ENCODE data around the gene GOLT1A. TPM values are rescaled to one million over a fixed set of nuclear protein-coding genes. Genes with fewer than 3 reads are reported as not detected.

Gene GOLT1A
- total RNA-seq, 6 donors from 2014 or later = 7.5 to 18.5 (median 10.1) TPM; not detected in 1

DNA sequence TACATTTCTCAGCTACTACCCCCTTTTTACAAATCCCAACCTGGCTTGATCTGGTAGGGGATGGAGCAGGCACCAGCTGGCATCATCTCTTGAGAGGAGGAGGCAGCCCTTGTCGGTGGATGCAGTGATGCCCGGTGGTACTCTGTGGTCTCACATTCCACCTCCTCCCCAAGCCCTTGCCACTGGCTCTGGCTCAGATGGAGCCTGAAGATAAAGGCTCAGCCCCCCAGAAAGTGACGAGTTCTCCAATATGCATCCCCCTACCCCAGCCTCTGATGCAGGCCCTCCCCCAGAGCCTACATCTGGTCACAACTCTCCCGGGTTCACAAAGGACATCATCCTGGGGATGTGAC lies 3.8 kb upstream of the GOLT1A start:
- no peak for ATAC-seq (ENCODE audit: low FRiP score in 2 of 2)
- H3K36me3 ChIP-seq = no peaks in the 10 kb centered on the region
- TF ChIP-seq POLR2AphosphoS5 (IDR thresholded peaks at IDR 0.05) = no peak
- TF ChIP-seq EP300 (IDR thresholded peaks at IDR 0.05) = no peak
- TF ChIP-seq, protein P1, sequence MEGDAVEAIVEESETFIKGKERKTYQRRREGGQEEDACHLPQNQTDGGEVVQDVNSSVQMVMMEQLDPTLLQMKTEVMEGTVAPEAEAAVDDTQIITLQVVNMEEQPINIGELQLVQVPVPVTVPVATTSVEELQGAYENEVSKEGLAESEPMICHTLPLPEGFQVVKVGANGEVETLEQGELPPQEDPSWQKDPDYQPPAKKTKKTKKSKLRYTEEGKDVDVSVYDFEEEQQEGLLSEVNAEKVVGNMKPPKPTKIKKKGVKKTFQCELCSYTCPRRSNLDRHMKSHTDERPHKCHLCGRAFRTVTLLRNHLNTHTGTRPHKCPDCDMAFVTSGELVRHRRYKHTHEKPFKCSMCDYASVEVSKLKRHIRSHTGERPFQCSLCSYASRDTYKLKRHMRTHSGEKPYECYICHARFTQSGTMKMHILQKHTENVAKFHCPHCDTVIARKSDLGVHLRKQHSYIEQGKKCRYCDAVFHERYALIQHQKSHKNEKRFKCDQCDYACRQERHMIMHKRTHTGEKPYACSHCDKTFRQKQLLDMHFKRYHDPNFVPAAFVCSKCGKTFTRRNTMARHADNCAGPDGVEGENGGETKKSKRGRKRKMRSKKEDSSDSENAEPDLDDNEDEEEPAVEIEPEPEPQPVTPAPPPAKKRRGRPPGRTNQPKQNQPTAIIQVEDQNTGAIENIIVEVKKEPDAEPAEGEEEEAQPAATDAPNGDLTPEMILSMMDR (IDR thresholded peaks at IDR 0.05) = no peak
- no peak for TF ChIP-seq POLR2A (IDR thresholded peaks at IDR 0.05)
- H3K27me3 ChIP-seq = no peaks in the 10 kb centered on the region
- H3K9me3 ChIP-seq = no peaks in the 10 kb centered on the region
- no peak overlapping the region for H3K4me3 ChIP-seq
- WGBS, 2 donors = 64 to 78% methylated on average over 4 of the region's 4 CpGs
- no peak overlapping the region for H3K27ac ChIP-seq
- H3K4me1 ChIP-seq = peaks cover 5 to 11% (median 9%) of the 10 kb centered on the region in 4 donors
- DNase-seq = no peak

DNA sequence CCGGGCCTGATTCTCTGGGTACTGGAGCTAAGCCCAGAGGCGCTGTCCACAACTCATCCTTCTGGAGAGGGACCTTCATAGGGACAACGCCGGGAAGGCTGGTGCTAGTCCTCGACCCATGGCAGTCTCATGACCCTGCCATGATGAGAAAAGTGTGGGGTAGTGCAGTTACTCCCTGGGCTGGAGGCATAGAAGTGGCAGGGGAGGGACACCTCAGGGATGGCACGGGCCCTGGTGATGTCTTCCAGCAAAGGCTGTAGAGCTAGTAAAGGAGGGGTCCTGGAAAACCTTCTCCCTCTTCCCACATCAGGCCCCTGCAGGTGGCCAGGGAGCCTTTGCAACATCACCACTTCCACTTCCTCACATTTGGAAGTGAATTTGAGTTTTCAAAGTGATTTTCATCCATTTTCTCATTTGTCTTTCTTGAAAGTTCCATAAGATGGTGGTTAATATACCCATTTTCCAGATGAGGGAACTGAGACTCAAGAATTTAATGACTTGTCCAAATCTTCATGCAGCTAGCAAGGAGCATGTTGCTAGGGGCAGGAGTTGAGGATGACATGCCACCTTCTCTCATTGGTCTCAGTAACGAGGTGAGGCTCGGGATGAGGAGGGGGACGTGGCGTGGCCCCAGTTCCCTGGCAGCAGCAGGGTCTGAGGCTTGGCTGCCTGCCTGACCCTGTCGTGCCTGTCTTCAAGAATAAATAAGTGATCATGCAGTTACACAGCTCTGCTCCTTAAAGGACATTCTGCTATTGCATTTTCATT lies 3.3 kb upstream of the GOLT1A start:
- peaks cover 5 to 11% (median 9%) of the 10 kb centered on the region in 4 donors for H3K4me1 ChIP-seq
- 74 to 82% methylated on average over 8 to 11 of the region's 11 CpGs for WGBS, 2 donors
- H3K9me3 ChIP-seq = no peaks in the 10 kb centered on the region
- peak in 1 of 2 donors; percentile 50 for DNase-seq
- TF ChIP-seq, protein P1 (IDR thresholded peaks at IDR 0.05) = no peak
- no peak for TF ChIP-seq EP300 (IDR thresholded peaks at IDR 0.05)
- no peak for TF ChIP-seq POLR2A (IDR thresholded peaks at IDR 0.05)
- no peak for TF ChIP-seq POLR2AphosphoS5 (IDR thresholded peaks at IDR 0.05)
- no peak overlapping the region for H3K4me3 ChIP-seq
- no peaks in the 10 kb centered on the region for H3K36me3 ChIP-seq
- H3K27ac ChIP-seq = no peak overlapping the region
- no peaks in the 10 kb centered on the region for H3K27me3 ChIP-seq
- ATAC-seq (ENCODE audit: low FRiP score in 2 of 2) = no peak

DNA sequence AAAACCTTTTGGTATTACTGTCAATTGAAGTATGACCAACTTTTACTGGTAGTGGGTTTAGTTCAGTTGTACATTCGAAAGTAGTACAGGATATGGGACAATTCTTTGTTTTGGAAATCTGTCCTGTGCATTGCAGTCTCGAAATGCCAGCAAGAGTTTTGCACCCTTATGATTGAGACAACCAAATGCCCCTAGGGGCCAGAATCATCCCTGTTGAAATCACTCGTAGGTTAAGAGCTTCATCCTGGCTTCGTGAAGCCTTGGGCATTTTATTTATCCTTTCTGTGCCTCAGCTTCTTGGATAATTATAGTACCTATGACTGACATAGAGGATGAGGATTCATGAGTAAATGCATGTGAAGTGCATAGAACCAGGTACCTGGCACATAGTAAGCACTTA lies 2.4 kb upstream of the GOLT1A start:
- H3K27ac ChIP-seq = no peak overlapping the region
- H3K4me1 ChIP-seq = peaks cover 5 to 11% (median 9%) of the 10 kb centered on the region in 4 donors
- TF ChIP-seq POLR2A (IDR thresholded peaks at IDR 0.05) = no peak
- TF ChIP-seq, protein P1 (IDR thresholded peaks at IDR 0.05) = no peak
- no peaks in the 10 kb centered on the region for H3K9me3 ChIP-seq
- DNase-seq (no peak), ATAC-seq (ENCODE audit: low FRiP score in 2 of 2) (no peak)
- WGBS, 2 donors = 81% methylated on average over 4 of the region's 4 CpGs
- H3K27me3 ChIP-seq = no peaks in the 10 kb centered on the region
- no peaks in the 10 kb centered on the region for H3K36me3 ChIP-seq
- H3K4me3 ChIP-seq = no peak overlapping the region

DNA sequence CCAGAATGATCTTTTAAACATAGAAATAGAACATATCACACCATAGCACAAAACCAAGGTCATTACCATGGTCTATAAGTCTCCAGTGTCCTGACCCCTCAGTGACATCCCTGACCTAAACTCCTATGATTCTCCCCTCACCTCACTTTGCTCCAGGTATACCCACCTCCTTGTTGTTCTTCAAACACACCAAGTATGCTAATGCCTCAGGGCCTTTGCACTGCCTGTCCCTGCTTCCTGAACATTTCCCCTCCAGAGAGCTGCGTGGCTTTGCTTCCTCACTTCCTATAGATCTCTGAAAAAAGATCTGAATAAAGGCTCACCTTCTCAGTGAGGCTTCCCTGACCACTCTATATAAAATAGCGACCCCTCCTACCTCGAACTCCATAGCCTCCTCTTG lies 1.1 kb downstream of the GOLT1A start:
- Histone ChIP-seq H3K27me3 (no peaks in the 10 kb centered on the region), H3K4me3 (no peak overlapping the region), H3K36me3 (no peaks in the 10 kb centered on the region), H3K4me1 (peaks cover 5 to 11% (median 9%) of the 10 kb centered on the region in 4 donors), H3K9me3 (no peaks in the 10 kb centered on the region), H3K27ac (no peak overlapping the region)
- 83 to 85% methylated on average over 3 of the region's 3 CpGs for WGBS, 2 donors
- DNase-seq (no peak), ATAC-seq (ENCODE audit: low FRiP score in 2 of 2) (no peak)
- TF ChIP-seq EP300 (IDR thresholded peaks at IDR 0.05) (no peak), POLR2AphosphoS5 (IDR thresholded peaks at IDR 0.05) (no peak), POLR2A (IDR thresholded peaks at IDR 0.05) (no peak)
- TF ChIP-seq, protein P1 (IDR thresholded peaks at IDR 0.05) = no peak

DNA sequence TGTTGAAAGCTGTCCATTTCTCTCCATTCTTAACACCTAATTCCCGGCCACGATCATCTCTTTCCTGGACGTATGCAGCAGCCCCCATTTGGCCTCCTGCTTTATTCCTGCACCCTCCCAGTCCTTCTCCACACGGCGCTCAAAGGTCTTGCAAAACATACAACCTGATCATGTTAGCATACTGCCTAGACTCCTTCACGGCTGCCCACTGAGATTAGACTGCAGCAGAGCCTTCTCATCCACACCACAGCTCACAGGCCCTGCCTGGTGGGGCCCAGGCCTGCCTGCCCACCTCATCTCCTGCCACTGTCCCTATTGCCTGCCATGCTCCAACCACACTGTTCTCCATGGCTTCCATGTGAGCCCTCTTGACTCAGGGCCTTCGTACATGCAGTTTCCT lies 2.7 kb downstream of the GOLT1A start:
- H3K36me3 ChIP-seq = no peaks in the 10 kb centered on the region
- no peaks in the 10 kb centered on the region for H3K27me3 ChIP-seq
- H3K27ac ChIP-seq = no peak overlapping the region
- H3K4me1 ChIP-seq = peaks cover 5 to 14% (median 12%) of the 10 kb centered on the region in 4 donors
- H3K4me3 ChIP-seq = no peak overlapping the region
- WGBS, 2 donors = 79 to 80% methylated on average over 7 of the region's 7 CpGs
- TF ChIP-seq POLR2AphosphoS5 (IDR thresholded peaks at IDR 0.05) (no peak), POLR2A (IDR thresholded peaks at IDR 0.05) (no peak), EP300 (IDR thresholded peaks at IDR 0.05) (no peak)
- TF ChIP-seq, protein P1 (IDR thresholded peaks at IDR 0.05) = no peak
- no peaks in the 10 kb centered on the region for H3K9me3 ChIP-seq
- DNase-seq (peak in 1 of 2 donors; percentile 30), ATAC-seq (ENCODE audit: low FRiP score in 2 of 2) (no peak)
